Thyroid gland (tissue), 4 donors: Measurements from ENCODE around the gene ASCC3. TPM values are rescaled to one million over a fixed set of nuclear protein-coding genes. Genes with fewer than 3 reads are reported as not detected.

Experiments
- DNase-seq, 2 donors: peaks; one replicate each; pipeline ENCODE4 v3.0.0-alpha.2; 2019
- H3K27ac ChIP-seq, 3 donors: fragments of 200-600 bp; sonication (generic); 1 replicate in 2 of 3; 2 replicates in 1 of 3; pipeline ENCODE4 v1.5.1; 2016 to 2019; ENCODE audit warnings: mild to moderate bottlenecking in 1 of 3, moderate library complexity in 1 of 3
- H3K27me3 ChIP-seq: fragments of 200-600 bp; sonication (generic); one replicate; pipeline ENCODE4 v1.5.1; 2019
- H3K36me3 ChIP-seq, 2 donors: fragments of 200-600 bp; sonication (generic); one replicate each; pipeline ENCODE4 v1.5.1; 2016 to 2019
- H3K4me1 ChIP-seq, 2 donors: fragments of 200-600 bp; sonication (generic); one replicate each; pipeline ENCODE4 v1.5.1; 2017 to 2019
- H3K4me3 ChIP-seq, 3 donors: fragments of 200-600 bp; sonication (generic); replicated peaks in 1 of 3; 1 replicate in 2 of 3; 2 replicates in 1 of 3; pipeline ENCODE4 v1.5.1; 2016; ENCODE audit warnings: mild to moderate bottlenecking in 1 of 3
- H3K9me3 ChIP-seq: fragments of 200-600 bp; sonication (generic); one replicate; pipeline ENCODE4 v1.5.1; 2017
- POLR2A ChIP-seq, 2 donors: fragments of 450-650 bp; IDR thresholded peaks; one replicate each; pipeline ENCODE4 v1.6.1; 2017; ENCODE audit warnings: antibody characterized with exemption in 2 of 2, mild to moderate bottlenecking in 2 of 2, moderate library complexity in 1 of 2
- WGBS, 2 donors: methylation state at CpG; one replicate each; pipeline ENCODE4 v1.1.5; 2017; 5-methylcytosine and 5-hydroxymethylcytosine counted together
- intact Hi-C: fragments of 100-400 bp; cut with DNase I; formaldehyde crosslinking; loops from one replicate; pipeline ENCODE4 v1.15.1; 2023
- total RNA-seq, 4 donors: library from RNA; depleted of rRNA; stranded (reverse); fragments of >200 nt; gene quantifications; one replicate each; pipeline ENCODE4 v1.2.3, GENCODE V29; 2016
- TF ChIP-seq, protein P1 (sequence below), 6 experiments: fragments of 200-600 bp in 3 of 6; fragments of 450-650 bp in 3 of 6; sonication (generic) in 3 of 6; IDR thresholded peaks; one replicate each; pipeline ENCODE4 v1.5.1; 2016 to 2019; ENCODE audit warnings: antibody characterized with exemption in 6 of 6, mild to moderate bottlenecking in 2 of 6, inconsistent platforms in 1 of 6, moderate library complexity in 1 of 6

The ASCC3 gene
- total RNA-seq, 4 donors from 2014 or later, result 27.3 to 40.1 (median 33.8) TPM

- no peak overlapping the region for H3K4me3 ChIP-seq
- H3K9me3 ChIP-seq, result no peaks in the 10 kb centered on the region
- intact Hi-C loops, result no loop called here
- DNase-seq, result no peak
- no peaks in the 10 kb centered on the region for H3K27me3 ChIP-seq
- no peaks in the 10 kb centered on the region for H3K4me1 ChIP-seq
- WGBS, 2 donors, result 100% methylated on average over 3 of the region's 3 CpGs
- H3K27ac ChIP-seq, result no peak overlapping the region
- TF ChIP-seq, protein P1, sequence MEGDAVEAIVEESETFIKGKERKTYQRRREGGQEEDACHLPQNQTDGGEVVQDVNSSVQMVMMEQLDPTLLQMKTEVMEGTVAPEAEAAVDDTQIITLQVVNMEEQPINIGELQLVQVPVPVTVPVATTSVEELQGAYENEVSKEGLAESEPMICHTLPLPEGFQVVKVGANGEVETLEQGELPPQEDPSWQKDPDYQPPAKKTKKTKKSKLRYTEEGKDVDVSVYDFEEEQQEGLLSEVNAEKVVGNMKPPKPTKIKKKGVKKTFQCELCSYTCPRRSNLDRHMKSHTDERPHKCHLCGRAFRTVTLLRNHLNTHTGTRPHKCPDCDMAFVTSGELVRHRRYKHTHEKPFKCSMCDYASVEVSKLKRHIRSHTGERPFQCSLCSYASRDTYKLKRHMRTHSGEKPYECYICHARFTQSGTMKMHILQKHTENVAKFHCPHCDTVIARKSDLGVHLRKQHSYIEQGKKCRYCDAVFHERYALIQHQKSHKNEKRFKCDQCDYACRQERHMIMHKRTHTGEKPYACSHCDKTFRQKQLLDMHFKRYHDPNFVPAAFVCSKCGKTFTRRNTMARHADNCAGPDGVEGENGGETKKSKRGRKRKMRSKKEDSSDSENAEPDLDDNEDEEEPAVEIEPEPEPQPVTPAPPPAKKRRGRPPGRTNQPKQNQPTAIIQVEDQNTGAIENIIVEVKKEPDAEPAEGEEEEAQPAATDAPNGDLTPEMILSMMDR (IDR thresholded peaks at IDR 0.05), result no peak
- TF ChIP-seq POLR2A (IDR thresholded peaks at IDR 0.05), result no peak
- H3K36me3 ChIP-seq, result no peaks in the 10 kb centered on the region
Measured at GRCh38 chr6:100700009-100700408, 181.1 kb downstream of the ASCC3 start.

DNA sequence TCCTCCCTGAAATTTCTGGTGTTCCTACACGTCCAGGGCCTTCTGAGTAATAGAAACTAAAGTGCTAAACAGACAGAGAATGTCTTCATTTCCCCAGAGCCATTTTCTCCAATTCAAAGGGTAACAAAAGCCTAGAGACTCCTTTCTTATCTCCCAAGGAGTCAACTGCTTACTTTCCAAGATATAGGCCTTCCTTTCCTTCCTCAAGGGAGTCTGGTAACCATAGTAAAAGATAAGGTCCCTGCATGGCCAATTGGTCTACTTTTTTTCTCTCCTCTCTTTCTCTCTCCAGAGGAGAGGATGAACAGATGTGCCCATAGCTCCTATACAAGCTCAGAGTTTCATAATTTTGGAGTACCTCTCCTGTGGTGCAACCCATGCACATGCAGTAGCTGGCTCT, 185.7 kb downstream of the ASCC3 start:
- no peak for DNase-seq
- WGBS, 2 donors, result 92 to 95% methylated on average over 1 of the region's 1 CpG
- Histone ChIP-seq H3K4me1 (no peaks in the 10 kb centered on the region), H3K27me3 (no peaks in the 10 kb centered on the region), H3K36me3 (no peaks in the 10 kb centered on the region), H3K4me3 (no peak overlapping the region), H3K27ac (no peak overlapping the region), H3K9me3 (no peaks in the 10 kb centered on the region)
- intact Hi-C loops, result no loop called here
- TF ChIP-seq, protein P1 (IDR thresholded peaks at IDR 0.05), result no peak
- TF ChIP-seq POLR2A (IDR thresholded peaks at IDR 0.05), result no peak

DNA sequence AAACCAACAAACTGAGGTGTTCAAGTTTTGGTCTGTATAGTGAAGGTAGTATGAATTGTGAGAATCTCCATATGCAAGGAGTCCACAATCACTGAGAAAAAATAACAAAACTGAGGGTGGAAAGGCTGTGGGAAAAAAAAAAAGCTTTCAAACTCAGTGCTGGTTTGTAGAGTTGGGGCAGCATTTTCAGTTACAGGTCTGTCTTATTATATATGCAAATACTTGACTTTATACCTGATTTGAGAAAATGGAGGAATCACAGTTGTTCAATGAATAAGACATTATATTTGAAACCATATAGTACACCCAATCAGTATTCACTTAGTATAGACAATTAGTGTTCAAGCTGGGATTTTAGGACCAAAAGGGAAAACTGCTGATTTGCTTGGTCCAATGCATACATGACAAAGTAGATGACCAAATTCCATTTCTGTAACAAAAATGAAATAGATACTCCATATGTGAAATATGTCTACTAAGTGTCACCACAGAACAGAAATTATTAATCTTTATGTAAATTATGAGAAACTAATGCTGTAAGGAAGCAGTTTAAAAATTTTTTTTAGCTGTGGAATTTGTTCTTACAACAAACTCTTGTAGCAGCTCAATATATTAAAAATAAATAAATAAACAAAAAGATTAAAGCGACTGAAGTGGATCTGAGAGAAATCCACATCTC, 187.7 kb downstream of the ASCC3 start:
- Histone ChIP-seq H3K36me3 (no peaks in the 10 kb centered on the region), H3K4me3 (no peak overlapping the region), H3K4me1 (no peaks in the 10 kb centered on the region), H3K27me3 (no peaks in the 10 kb centered on the region), H3K27ac (no peak overlapping the region), H3K9me3 (no peaks in the 10 kb centered on the region)
- DNase-seq, result no peak
- intact Hi-C loops, result no loop called here
- no peak for TF ChIP-seq POLR2A (IDR thresholded peaks at IDR 0.05)
- TF ChIP-seq, protein P1 (IDR thresholded peaks at IDR 0.05), result no peak
- WGBS, 2 donors, result 94 to 99% methylated on average over 1 of the region's 1 CpG

DNA sequence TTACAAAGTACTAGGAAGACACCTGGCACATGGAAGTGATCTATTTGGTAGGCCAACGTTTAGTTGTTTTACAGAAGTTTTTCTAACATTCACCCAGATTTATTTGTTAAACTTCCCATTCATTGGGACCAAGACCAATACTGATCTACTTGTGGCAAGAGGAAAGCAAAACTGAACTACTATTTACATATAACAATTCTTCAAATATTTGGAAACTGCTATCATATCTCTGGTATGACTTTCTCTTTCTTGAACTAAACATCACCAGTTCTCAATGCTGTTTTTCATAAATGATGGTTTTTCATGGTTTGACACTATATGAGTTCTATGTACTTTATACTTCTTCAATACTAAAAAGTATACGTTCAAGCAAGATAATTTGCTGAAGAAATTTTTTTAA, 189.2 kb downstream of the ASCC3 start:
- no peak for DNase-seq
- Histone ChIP-seq H3K9me3 (no peaks in the 10 kb centered on the region), H3K27ac (no peak overlapping the region), H3K4me3 (no peak overlapping the region), H3K36me3 (no peaks in the 10 kb centered on the region), H3K27me3 (no peaks in the 10 kb centered on the region), H3K4me1 (no peaks in the 10 kb centered on the region)
- TF ChIP-seq, protein P1 (IDR thresholded peaks at IDR 0.05), result no peak
- TF ChIP-seq POLR2A (IDR thresholded peaks at IDR 0.05), result no peak
- intact Hi-C loops, result no loop called here
- WGBS, 2 donors, result 83 to 86% methylated on average over 2 of the region's 2 CpGs

DNA sequence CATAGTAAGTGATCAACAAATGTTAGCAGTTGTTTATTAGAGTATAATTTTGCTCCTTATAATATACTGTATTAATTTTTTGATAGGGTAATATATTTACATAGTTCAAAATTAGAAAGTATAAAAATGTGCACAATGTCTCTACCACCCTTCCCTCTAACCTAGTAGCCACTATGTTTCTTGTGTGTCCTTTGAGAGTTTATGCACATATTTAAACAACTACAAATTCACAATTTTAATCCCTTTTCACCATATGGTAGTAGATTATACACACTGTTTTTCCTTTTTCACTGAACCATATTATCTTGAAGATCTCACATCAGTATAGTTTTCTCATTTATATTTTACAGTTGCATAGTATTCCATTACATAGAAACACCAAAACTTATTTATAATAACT, 194.9 kb downstream of the ASCC3 start:
- intact Hi-C loops, result no loop called here
- Histone ChIP-seq H3K4me1 (no peaks in the 10 kb centered on the region), H3K4me3 (no peak overlapping the region), H3K27ac (no peak overlapping the region), H3K9me3 (no peaks in the 10 kb centered on the region), H3K36me3 (no peaks in the 10 kb centered on the region), H3K27me3 (no peaks in the 10 kb centered on the region)
- no peak for DNase-seq
- TF ChIP-seq POLR2A (IDR thresholded peaks at IDR 0.05), result no peak
- TF ChIP-seq, protein P1 (IDR thresholded peaks at IDR 0.05), result no peak
